ENCODE results near the gene OLIG2.

The OLIG2 gene

GRCh38 chr21:33064623-33065390 lies 39.1 kb downstream of the OLIG2 start:
- in situ Hi-C loops (cut with MboI; ENCODE audit: low sequenced_read_pairs, unreplicated experiment), result no loop called here
- no peak for TF ChIP-seq CTCF (IDR thresholded peaks at IDR 0.05; ENCODE audit: borderline replicate concordance, control extremely low read depth, extremely low read depth, insufficient read depth, missing control alignments)
- no peak for DNase-seq (ENCODE audit: low spot score)

GRCh38 chr21:33067043-33067442 lies 41.3 kb downstream of the OLIG2 start:
- no peak for TF ChIP-seq CTCF (IDR thresholded peaks at IDR 0.05; ENCODE audit: borderline replicate concordance, control extremely low read depth, extremely low read depth, insufficient read depth, missing control alignments)
- in situ Hi-C loops (cut with MboI; ENCODE audit: low sequenced_read_pairs, unreplicated experiment), result no loop called here
- no peak for DNase-seq (ENCODE audit: low spot score)

GRCh38 chr21:33067457-33067856 lies 41.7 kb downstream of the OLIG2 start:
- in situ Hi-C loops (cut with MboI; ENCODE audit: low sequenced_read_pairs, unreplicated experiment), result no loop called here
- no peak for DNase-seq (ENCODE audit: low spot score)
- TF ChIP-seq CTCF (IDR thresholded peaks at IDR 0.05; ENCODE audit: borderline replicate concordance, control extremely low read depth, extremely low read depth, insufficient read depth, missing control alignments), result no peak

- TF ChIP-seq CTCF (IDR thresholded peaks at IDR 0.05; ENCODE audit: borderline replicate concordance, control extremely low read depth, extremely low read depth, insufficient read depth, missing control alignments), result no peak
- in situ Hi-C loops (cut with MboI; ENCODE audit: low sequenced_read_pairs, unreplicated experiment), result no loop called here
- no peak for DNase-seq (ENCODE audit: low spot score)
Measured at GRCh38 chr21:33069243-33069642, 43.5 kb downstream of the OLIG2 start.

- in situ Hi-C loops (cut with MboI; ENCODE audit: low sequenced_read_pairs, unreplicated experiment), result no loop called here
- no peak for TF ChIP-seq CTCF (IDR thresholded peaks at IDR 0.05; ENCODE audit: borderline replicate concordance, control extremely low read depth, extremely low read depth, insufficient read depth, missing control alignments)
- DNase-seq (ENCODE audit: low spot score), result no peak
Measured at GRCh38 chr21:33069645-33069993, 43.9 kb downstream of the OLIG2 start.

- in situ Hi-C loops (cut with MboI; ENCODE audit: low sequenced_read_pairs, unreplicated experiment), result no loop called here
- peak; percentile 51 for DNase-seq (ENCODE audit: low spot score)
Measured at GRCh38 chr21:33069994-33070743, 44.4 kb downstream of the OLIG2 start, which contains the start of gene OLIG1. OLIG1 (plus strand) TSS chr21:33070141; CDS start chr21:33070247, 106 bp downstream.

More at GRCh38 chr21:33069994-33070743, 44.4 kb downstream of the OLIG2 start, which contains the start of gene OLIG1:
- no peak for TF ChIP-seq CTCF (IDR thresholded peaks at IDR 0.05; ENCODE audit: borderline replicate concordance, control extremely low read depth, extremely low read depth, insufficient read depth, missing control alignments)
